SK-N-SH (cell line): ENCODE data around the gene MCM5.

Experiments
- CTCF ChIP-seq: fragments of 200-600 bp; sonication (generic); IDR thresholded peaks from 2 replicates; pipeline ENCODE4 v1.6.1; 2017; ENCODE audit warnings: antibody characterized with exemption, mild to moderate bottlenecking, moderate library complexity
- IRF3 ChIP-seq: fragments of 150-350 bp; IDR thresholded peaks from 2 replicates; pipeline ENCODE4 v1.6.1; 2016; ENCODE audit warnings: mild to moderate bottlenecking, low read depth, low read length
- MAX ChIP-seq: IDR thresholded peaks from 2 replicates; pipeline ENCODE4 v1.4.0; 2012; ENCODE audit warnings: low read depth
- RCOR1 ChIP-seq: fragments of 150-350 bp; IDR thresholded peaks from 2 replicates; pipeline ENCODE4 v1.6.1; 2017; ENCODE audit warnings: antibody characterized with exemption, low read length
- TAF1 ChIP-seq: IDR thresholded peaks from 2 replicates; pipeline ENCODE4 v1.6.1; 2012; ENCODE audit warnings: low read depth, mild to moderate bottlenecking, low read length, moderate library complexity, borderline replicate concordance
- ZBTB33 ChIP-seq: IDR thresholded peaks from 2 replicates; pipeline ENCODE4 v1.4.0; 2012; ENCODE audit warnings: low read depth, borderline replicate concordance

- no peak for TF ChIP-seq RCOR1
- TF ChIP-seq CTCF: no peak
- TF ChIP-seq IRF3: no peak
- no peak for TF ChIP-seq MAX
- no peak for TF ChIP-seq ZBTB33
- TF ChIP-seq TAF1: no peak
Observed at GRCh38 chr22:35361001-35361558, 38.9 kb upstream of the MCM5 start.
